NOMO-1 treated with dmso at 0.1 percent for 144 hours (cell line): Measurements from ENCODE around the gene TCF20.
A peak's percentile ranks its signal among the peaks of the same experiment; 100 is the strongest.

Experiments
- DNase-seq: peaks from one replicate; lab custom pipeline; 2025; ENCODE audit not compliant: unreplicated experiment; lab: John Stamatoyannopoulos, UW

The TCF20 gene

GRCh38 chr22:42282252-42282942 is 11.9 kb upstream of the TCF20 start:
- DNase-seq = no peak

- DNase-seq = no peak
Observed at GRCh38 chr22:42281706-42282251, 11.3 kb upstream of the TCF20 start.

- peak; percentile 38 for DNase-seq
Observed at GRCh38 chr22:42281284-42281683, 10.8 kb upstream of the TCF20 start.

GRCh38 chr22:42280836-42281235 is 10.4 kb upstream of the TCF20 start:
- no peak for DNase-seq

- DNase-seq = no peak
Observed at GRCh38 chr22:42280140-42280539, 9.7 kb upstream of the TCF20 start.

GRCh38 chr22:42279425-42280020 is 9.1 kb upstream of the TCF20 start:
- DNase-seq = no peak

GRCh38 chr22:42277988-42278776 is 7.7 kb upstream of the TCF20 start:
- DNase-seq = no peak

GRCh38 chr22:42277232-42277753 is 6.8 kb upstream of the TCF20 start:
- DNase-seq = no peak

GRCh38 chr22:42275970-42276369 is 5.5 kb upstream of the TCF20 start:
- DNase-seq = no peak

- no peak for DNase-seq
Observed at GRCh38 chr22:42275176-42275575, 4.7 kb upstream of the TCF20 start.

- DNase-seq = no peak
Observed at GRCh38 chr22:42273855-42274451, 3.5 kb upstream of the TCF20 start.

GRCh38 chr22:42272431-42272999 is 2.1 kb upstream of the TCF20 start:
- no peak for DNase-seq

GRCh38 chr22:42271906-42272305 is 1.5 kb upstream of the TCF20 start:
- DNase-seq = no peak

GRCh38 chr22:42271191-42271813 is 849 bp upstream of the TCF20 start:
- no peak for DNase-seq

GRCh38 chr22:42270176-42270509 is 310 bp downstream of the TCF20 start:
- no peak for DNase-seq

GRCh38 chr22:42269432-42270175 is 849 bp downstream of the TCF20 start:
- peak; percentile 17 for DNase-seq

GRCh38 chr22:42268852-42269410 is 1.5 kb downstream of the TCF20 start:
- no peak for DNase-seq

- DNase-seq = no peak
Observed at GRCh38 chr22:42265321-42265720, 5.1 kb downstream of the TCF20 start.

- DNase-seq = no peak
Observed at GRCh38 chr22:42263944-42264343, 6.5 kb downstream of the TCF20 start.

- no peak for DNase-seq
Observed at GRCh38 chr22:42262964-42263363, 7.5 kb downstream of the TCF20 start.
